Measurements from ENCODE around the gene PIGR. TPM values are rescaled to one million over a fixed set of nuclear protein-coding genes. Genes with fewer than 3 reads are reported as not detected.

The PIGR gene
- total RNA-seq, 1 experiment from 2014 or later = not detected

- Histone ChIP-seq H2BK15ac (ENCODE audit: low read depth, low read length) (no peak overlapping the region), H3K79me2 (ENCODE audit: insufficient read depth, low read length) (no peaks in the 10 kb centered on the region), H2BK12ac (ENCODE audit: insufficient read length, low read depth, low read length) (no peak overlapping the region), H3K79me1 (ENCODE audit: insufficient read depth, low read depth, low read length, poor library complexity, severe bottlenecking) (no peaks in the 10 kb centered on the region), H4K91ac (ENCODE audit: insufficient read length, low read depth, low read length) (no peak overlapping the region), H3K9me3 (ENCODE audit: control insufficient read depth, low read depth, low read length) (no peaks in the 10 kb centered on the region), H2AK5ac (ENCODE audit: insufficient read length, low read length) (no peak overlapping the region), H3T11ph (ENCODE audit: low read length) (no peak overlapping the region), H3K27ac (ENCODE audit: insufficient read length, low read depth, low read length) (no peak overlapping the region), H3K4ac (ENCODE audit: low read depth, low read length) (no peak overlapping the region), H2BK20ac (ENCODE audit: low read depth, low read length, poor library complexity, severe bottlenecking) (no peak overlapping the region), H4K8ac (replicated peaks; ENCODE audit: insufficient read length, low read depth, low read length) (no peak overlapping the region), H3K56ac (ENCODE audit: insufficient read length, low read depth, low read length) (no peak overlapping the region), H3K18ac (ENCODE audit: insufficient read length, low read depth, low read length) (no peak overlapping the region), H3K27me3 (ENCODE audit: insufficient read depth, low read length) (no peaks in the 10 kb centered on the region), H3K23me2 (ENCODE audit: insufficient read length, low read depth, low read length, poor library complexity, severe bottlenecking) (no peaks in the 10 kb centered on the region), H3K4me1 (ENCODE audit: insufficient read depth, low read length) (no peaks in the 10 kb centered on the region), H3K14ac (ENCODE audit: insufficient read depth, low read length) (no peak overlapping the region; the same call in 1 of the 2 replicates), H3K23ac (ENCODE audit: insufficient read length, low read depth, low read length) (no peak overlapping the region), H4K20me1 (ENCODE audit: control insufficient read depth, insufficient read depth, insufficient read length) (no peaks in the 10 kb centered on the region), H2BK5ac (ENCODE audit: insufficient read length, low read length) (no peak overlapping the region), H2AFZ (ENCODE audit: low read length) (no peak overlapping the region), H3K9ac (ENCODE audit: extremely low read depth, insufficient read length, low read length) (no peak overlapping the region), H4K5ac (ENCODE audit: insufficient read length, low read depth, low read length) (no peak overlapping the region), H2BK120ac (ENCODE audit: low read depth, low read length, poor library complexity, severe bottlenecking) (no peak overlapping the region), H3K4me2 (ENCODE audit: insufficient read depth, insufficient read length, low read length) (no peak overlapping the region)
- H3K36me3 Mint-ChIP-seq (ENCODE audit: insufficient read depth in 1 of 3, low read depth in 3 of 3) = no peaks in the 10 kb centered on the region; a peak in 1 of 7 replicates
- H3K9me3 Mint-ChIP-seq = no peaks in the 10 kb centered on the region
- H3K27me3 Mint-ChIP-seq (ENCODE audit: low read depth) = peaks cover 30% of the 10 kb centered on the region
- no peak overlapping the region for H3K4me3 Mint-ChIP-seq
- 0 out of 4 replicates have a peak, but pooled peaks cover 0 to under 1% of the 10 kb centered on the region in 2 experiments for H3K4me1 Mint-ChIP-seq
- no peak for TF ChIP-seq CTCF (conservative IDR thresholded peaks at IDR 0.05)
- H3K27ac Mint-ChIP-seq = no peak overlapping the region
- WGBS (ENCODE audit: extremely low coverage, insufficient read length, low lambda C conversion rate) = no CpG with 5 or more reads among the region's 4 CpGs
- no peak for DNase-seq
These were observed 487 bp downstream of the PIGR start for GRCh38 chr1:206945779-206946178.

Data from H9 (cell line).